IMR-90 (cell line): ENCODE data around the gene TTC39B. TPM values are rescaled to one million over a fixed set of nuclear protein-coding genes. Genes with fewer than 3 reads are reported as not detected.

Experiments
- ATAC-seq: fragments of 200-7000 bp; cut with Tn5 transposase; 2 replicates; pipeline ENCODE4 v1.9.1; 2020; ENCODE audit warnings: low read depth, mild to moderate bottlenecking, moderate library complexity
- BruUV-seq: library from RNA; stranded (reverse); fragments of 400-500 nt; replicated peaks from 2 replicates; lab custom pipeline; 2021; lab: Mats Ljungman, UMichigan
- CTCF ChIA-PET: fragments of 300-600 bp; formaldehyde crosslinking; extraction: SDS; loops from one replicate; lab custom pipeline; 2021; ENCODE audit warnings: antibody characterized with exemption; lab: Yijun Ruan, JAX
- POLR2A ChIA-PET: fragments of 300-600 bp; sonication (Branson Sonifier 250); formaldehyde crosslinking; loops from one replicate; lab custom pipeline; 2022; ENCODE audit warnings: antibody characterized with exemption; ENCODE audit not compliant: unreplicated experiment; lab: Charles Lee
- DNase-seq: peaks from one replicate; pipeline ENCODE4 v3.0.0; 2013
- H2AFZ ChIP-seq: replicated peaks from 2 replicates; pipeline ENCODE3; 2013; ENCODE audit warnings: low read length, mild to moderate bottlenecking; ENCODE audit not compliant: poor library complexity
- H2AK5ac ChIP-seq: 2 replicates; pipeline ENCODE4 v1.6.1; 2013; ENCODE audit warnings: low read depth, low read length, inconsistent platforms
- H2AK9ac ChIP-seq: replicated peaks from 2 replicates; pipeline ENCODE3; 2013; ENCODE audit warnings: mild to moderate bottlenecking, low read depth, low read length, moderate library complexity; ENCODE audit not compliant: poor library complexity
- H2BK120ac ChIP-seq: 2 replicates; pipeline ENCODE4 v1.6.1; 2013; ENCODE audit warnings: low read depth, low read length, inconsistent platforms
- H2BK15ac ChIP-seq: 3 replicates; pipeline ENCODE4 v1.6.1; 2013; ENCODE audit warnings: low read depth, low read length, inconsistent platforms
- H2BK20ac ChIP-seq: 2 replicates; pipeline ENCODE4 v1.6.1; 2013; ENCODE audit warnings: low read depth, mild to moderate bottlenecking, inconsistent platforms, low read length, moderate library complexity
- H2BK5ac ChIP-seq: 2 replicates; pipeline ENCODE4 v1.6.1; 2013; ENCODE audit warnings: mild to moderate bottlenecking, low read depth, low read length, inconsistent platforms; ENCODE audit not compliant: poor library complexity, severe bottlenecking
- H3K14ac ChIP-seq: replicated peaks from 2 replicates; pipeline ENCODE4 v1.6.1; 2013; ENCODE audit warnings: low read depth, low read length, inconsistent platforms
- H3K18ac ChIP-seq: 2 replicates; pipeline ENCODE4 v1.6.1; 2013; ENCODE audit warnings: low read depth, low read length, control low read depth
- H3K23ac ChIP-seq: 2 replicates; pipeline ENCODE4 v1.6.1; 2013; ENCODE audit warnings: low read depth, low read length, inconsistent platforms
- H3K27ac ChIP-seq: 2 replicates; pipeline ENCODE4 v1.5.1; 2013; ENCODE audit warnings: mild to moderate bottlenecking, control low read depth, low read length; ENCODE audit not compliant: insufficient read depth
- H3K27me3 ChIP-seq: 2 replicates; pipeline ENCODE4 v1.6.1; 2013; ENCODE audit warnings: low read length; ENCODE audit not compliant: control insufficient read depth, insufficient read depth
- H3K36me3 ChIP-seq: 2 replicates; pipeline ENCODE4 v1.6.1; 2013; ENCODE audit warnings: low read length, mixed read lengths; ENCODE audit not compliant: control insufficient read depth, insufficient read depth
- H3K4ac ChIP-seq: 2 replicates; pipeline ENCODE4 v1.6.1; 2013; ENCODE audit warnings: low read depth, low read length, inconsistent platforms
- H3K4me1 ChIP-seq: 2 replicates; pipeline ENCODE4 v1.6.1; 2013; ENCODE audit warnings: low read length, mixed read lengths; ENCODE audit not compliant: control insufficient read depth, insufficient read depth
- H3K4me2 ChIP-seq: 2 replicates; pipeline ENCODE4 v1.6.1; 2013; ENCODE audit warnings: low read depth, mild to moderate bottlenecking, control low read depth, low read length, moderate library complexity
- H3K4me3 ChIP-seq: 2 replicates; pipeline ENCODE4 v1.5.1; 2013; ENCODE audit warnings: low read depth, mild to moderate bottlenecking, control low read depth, low read length, moderate library complexity; ENCODE audit not compliant: insufficient read depth
- H3K56ac ChIP-seq: 2 replicates; pipeline ENCODE4 v1.6.1; 2013; ENCODE audit warnings: low read length, inconsistent platforms; ENCODE audit not compliant: insufficient read depth; ENCODE audit errors: extremely low read depth
- H3K79me1 ChIP-seq, 2 experiments: 2 replicates each; pipeline ENCODE4 v1.6.1; 2013; ENCODE audit warnings: low read length in 2 of 2, inconsistent platforms in 1 of 2, low read depth in 1 of 2
- H3K9ac ChIP-seq: 2 replicates; pipeline ENCODE4 v1.6.1; 2013; ENCODE audit warnings: low read depth, low read length, control low read depth
- H3K9me1 ChIP-seq: 2 replicates; pipeline ENCODE4 v1.6.1; 2013; ENCODE audit warnings: low read length, inconsistent platforms; ENCODE audit not compliant: insufficient read depth
- H3K9me3 ChIP-seq: 2 replicates; pipeline ENCODE4 v1.6.1; 2013; ENCODE audit warnings: low read length; ENCODE audit not compliant: control insufficient read depth, insufficient read depth
- H4K20me1 ChIP-seq: 2 replicates; pipeline ENCODE4 v1.6.1; 2013; ENCODE audit warnings: low read length, inconsistent platforms; ENCODE audit not compliant: insufficient read depth
- H4K5ac ChIP-seq: 2 replicates; pipeline ENCODE4 v1.6.1; 2013; ENCODE audit warnings: mild to moderate bottlenecking, low read depth, low read length, control low read depth
- H4K8ac ChIP-seq, 2 experiments: 2 replicates each; pipeline ENCODE4 v1.6.1; 2013; ENCODE audit warnings: low read depth in 2 of 2, low read length in 2 of 2, control low read depth in 1 of 2, inconsistent platforms in 1 of 2
- H4K91ac ChIP-seq: 2 replicates; pipeline ENCODE4 v1.6.1; 2013; ENCODE audit warnings: low read depth, low read length, inconsistent platforms; ENCODE audit not compliant: insufficient read depth
- CHD1 ChIP-seq: IDR thresholded peaks from 2 replicates; pipeline ENCODE4 v1.6.1; 2012; ENCODE audit warnings: low read depth, low read length, improper control_type of control experiment
- ELK1 ChIP-seq: fragments of 150-350 bp; IDR thresholded peaks from 2 replicates; pipeline ENCODE4 v1.6.1; 2016; ENCODE audit warnings: low read depth, mild to moderate bottlenecking, low read length, moderate library complexity, borderline replicate concordance
- MAFK ChIP-seq: IDR thresholded peaks from 2 replicates; pipeline ENCODE4 v1.6.1; 2012; ENCODE audit warnings: low read depth, low read length, improper control_type of control experiment
- MXI1 ChIP-seq: IDR thresholded peaks from 2 replicates; pipeline ENCODE4 v1.6.1; 2012; ENCODE audit warnings: low read depth, mild to moderate bottlenecking, low read length, moderate library complexity, borderline replicate concordance
- NFE2L2 ChIP-seq: fragments of 150-350 bp; IDR thresholded peaks from 2 replicates; pipeline ENCODE4 v1.6.1; 2016; ENCODE audit warnings: low read depth, mild to moderate bottlenecking, low read length
- RAD21 ChIP-seq: IDR thresholded peaks from 2 replicates; pipeline ENCODE4 v1.6.1; 2012; ENCODE audit warnings: low read length, improper control_type of control experiment
- RCOR1 ChIP-seq: IDR thresholded peaks from 2 replicates; pipeline ENCODE4 v1.6.1; 2012; ENCODE audit warnings: mild to moderate bottlenecking, low read length, improper control_type of control experiment; ENCODE audit not compliant: insufficient replicate concordance
- RFX5 ChIP-seq: IDR thresholded peaks from 2 replicates; pipeline ENCODE4 v1.8.0; 2012; ENCODE audit warnings: low read depth, mild to moderate bottlenecking, low read length, moderate library complexity
- SMC3 ChIP-seq: fragments of 150-350 bp; IDR thresholded peaks from 2 replicates; pipeline ENCODE4 v1.6.1; 2016; ENCODE audit warnings: low read depth, mild to moderate bottlenecking, antibody characterized with exemption, low read length, moderate library complexity
- WGBS, 2 experiments: methylation state at CpG; one replicate each; pipeline versions ENCODE4 v1.1.5 to v1.1.7; 2013; ENCODE audit warnings: missing lambda C conversion rate in 2 of 2; ENCODE audit not compliant: insufficient read length in 1 of 2; ENCODE audit errors: extremely low coverage in 2 of 2; 5-methylcytosine and 5-hydroxymethylcytosine counted together
- dilution Hi-C: fragments of 300-500 bp; cut with HindIII; formaldehyde crosslinking; loops from one replicate; pipeline ENCODE4 v1.14.3; 2018; ENCODE audit warnings: low sequenced_read_pairs; ENCODE audit not compliant: unreplicated experiment
- in situ Hi-C: fragments of 300-500 bp; cut with MboI; formaldehyde crosslinking; loops from 3 replicates; pipeline ENCODE4 v1.14.3; 2019; ENCODE audit warnings: low sequenced_read_pairs, inconsistent platforms, mixed read lengths
- intact Hi-C: fragments of 100-400 bp; cut with micrococcal nuclease; formaldehyde crosslinking; loops from 2 replicates; pipeline ENCODE4 v1.10.0; 2022
- polyA plus RNA-seq, 3 experiments: library from polyadenylated mRNA; depleted of rRNA; stranded (reverse); fragments of >200 nt; gene quantifications; 2 replicates each; pipeline ENCODE4 v1.2.3, GENCODE V29; 2012; ENCODE audit warnings: low replicate concordance in 1 of 3
- total RNA-seq: library from RNA; depleted of rRNA; stranded (reverse); fragments of >200 nt; gene quantifications from 2 replicates; pipeline ENCODE4 v1.2.3, GENCODE V29; 2012
- TF ChIP-seq, protein P1 (sequence below): conservative IDR thresholded peaks from 2 replicates; pipeline ENCODE4 v1.5.1; 2012; ENCODE audit warnings: mild to moderate bottlenecking, low read depth, low read length, improper control_type of control experiment

The TTC39B gene
- total and polyA plus RNA-seq, 2 of the 4 experiments (the other 2 are of a cell fraction), result 2.5 to 12.2 TPM

DNA sequence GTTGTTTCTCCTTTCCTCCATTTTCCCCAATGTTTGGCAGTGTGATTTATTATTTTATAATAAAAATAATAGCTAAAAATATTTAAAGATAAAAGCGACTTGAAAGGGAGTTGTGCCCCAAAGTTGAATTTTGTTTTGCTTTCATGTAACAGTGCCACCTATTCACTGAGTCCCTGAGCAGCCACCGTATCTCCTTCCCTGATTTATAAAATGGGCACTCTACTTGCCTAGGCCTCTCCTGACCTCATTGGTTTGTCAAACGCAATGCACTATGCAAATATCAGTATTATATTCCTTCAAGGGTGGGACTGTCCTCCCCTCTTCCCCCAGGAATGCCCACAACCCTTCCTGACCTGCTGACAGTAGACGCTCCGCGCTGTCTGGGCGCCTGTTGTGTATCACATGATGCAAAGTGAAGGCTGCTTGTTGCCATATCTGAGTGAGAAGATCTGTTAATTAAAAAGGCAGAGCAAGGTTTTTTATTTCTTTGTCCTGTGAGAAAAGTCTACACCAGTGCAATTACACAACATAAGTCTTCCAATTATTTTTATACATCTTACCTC lies 81.4 kb downstream of the TTC39B start:
- Histone ChIP-seq H3K4me3 (no peak overlapping the region), H2AFZ (no peak overlapping the region), H2AK5ac (no peak overlapping the region), H2BK120ac (no peak overlapping the region), H3K14ac (no peak overlapping the region), H2BK5ac (no peak overlapping the region), H2AK9ac (no peak overlapping the region), H3K9me3 (no peaks in the 10 kb centered on the region), H3K18ac (no peak overlapping the region), H3K79me1 (peaks cover 0 to 10% of the 10 kb centered on the region in 2 experiments; a peak in 2 of 4 replicates), H3K4ac (no peak overlapping the region), H3K27me3 (no peaks in the 10 kb centered on the region), H3K23ac (no peak overlapping the region), H2BK15ac (no peak overlapping the region), H4K5ac (no peak overlapping the region), H4K91ac (no peak overlapping the region), H2BK20ac (no peak overlapping the region), H3K56ac (no peak overlapping the region), H3K27ac (no peak overlapping the region), H3K4me1 (peaks cover 6% of the 10 kb centered on the region), H4K8ac (no peak overlapping the region), H3K36me3 (peaks cover 7% of the 10 kb centered on the region; the same call in 1 of the 2 replicates), H3K9me1 (peaks cover 11% of the 10 kb centered on the region), H3K4me2 (no peak overlapping the region), H4K20me1 (no peaks in the 10 kb centered on the region), H3K9ac (no peak overlapping the region)
- intact Hi-C loops (no loop called here), dilution Hi-C loops (no loop called here), in situ Hi-C loops (no loop called here)
- no peak for TF ChIP-seq RFX5
- TF ChIP-seq SMC3, result no peak
- no peak for TF ChIP-seq MAFK
- TF ChIP-seq CHD1, result no peak
- TF ChIP-seq RCOR1, result no peak
- TF ChIP-seq MXI1, result no peak
- TF ChIP-seq, protein P1, sequence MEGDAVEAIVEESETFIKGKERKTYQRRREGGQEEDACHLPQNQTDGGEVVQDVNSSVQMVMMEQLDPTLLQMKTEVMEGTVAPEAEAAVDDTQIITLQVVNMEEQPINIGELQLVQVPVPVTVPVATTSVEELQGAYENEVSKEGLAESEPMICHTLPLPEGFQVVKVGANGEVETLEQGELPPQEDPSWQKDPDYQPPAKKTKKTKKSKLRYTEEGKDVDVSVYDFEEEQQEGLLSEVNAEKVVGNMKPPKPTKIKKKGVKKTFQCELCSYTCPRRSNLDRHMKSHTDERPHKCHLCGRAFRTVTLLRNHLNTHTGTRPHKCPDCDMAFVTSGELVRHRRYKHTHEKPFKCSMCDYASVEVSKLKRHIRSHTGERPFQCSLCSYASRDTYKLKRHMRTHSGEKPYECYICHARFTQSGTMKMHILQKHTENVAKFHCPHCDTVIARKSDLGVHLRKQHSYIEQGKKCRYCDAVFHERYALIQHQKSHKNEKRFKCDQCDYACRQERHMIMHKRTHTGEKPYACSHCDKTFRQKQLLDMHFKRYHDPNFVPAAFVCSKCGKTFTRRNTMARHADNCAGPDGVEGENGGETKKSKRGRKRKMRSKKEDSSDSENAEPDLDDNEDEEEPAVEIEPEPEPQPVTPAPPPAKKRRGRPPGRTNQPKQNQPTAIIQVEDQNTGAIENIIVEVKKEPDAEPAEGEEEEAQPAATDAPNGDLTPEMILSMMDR, result no peak
- no peak for TF ChIP-seq NFE2L2
- no peak for TF ChIP-seq ELK1
- TF ChIP-seq RAD21, result no peak
- DNase-seq, result no peak
- BruUV-seq, result no TSS peak
- POLR2A ChIA-PET, result no interaction called here
- CTCF ChIA-PET, result no interaction called here
- no peak for ATAC-seq
- 80% methylated on average over 2 of the region's 7 CpGs; no CpG with 5 or more reads in 1 of the 2 experiments for WGBS, 2 experiments
